HG03565 (cell line): ENCODE measurements around the gene LAMA3.

ENCODE experiments used
- ATAC-seq: cut with Tn5 transposase; IDR thresholded peaks from one replicate; pipeline ENCODE4 v1.9.1; 2021; ENCODE audit warnings: mild to moderate bottlenecking, moderate library complexity; ENCODE audit not compliant: unreplicated experiment

Gene LAMA3

GRCh38 chr18:23868136-23868785 is 179.0 kb downstream of the LAMA3 start:
- ATAC-seq, result no peak

GRCh38 chr18:23870676-23871380 is 181.6 kb downstream of the LAMA3 start:
- ATAC-seq, result no peak

DNA sequence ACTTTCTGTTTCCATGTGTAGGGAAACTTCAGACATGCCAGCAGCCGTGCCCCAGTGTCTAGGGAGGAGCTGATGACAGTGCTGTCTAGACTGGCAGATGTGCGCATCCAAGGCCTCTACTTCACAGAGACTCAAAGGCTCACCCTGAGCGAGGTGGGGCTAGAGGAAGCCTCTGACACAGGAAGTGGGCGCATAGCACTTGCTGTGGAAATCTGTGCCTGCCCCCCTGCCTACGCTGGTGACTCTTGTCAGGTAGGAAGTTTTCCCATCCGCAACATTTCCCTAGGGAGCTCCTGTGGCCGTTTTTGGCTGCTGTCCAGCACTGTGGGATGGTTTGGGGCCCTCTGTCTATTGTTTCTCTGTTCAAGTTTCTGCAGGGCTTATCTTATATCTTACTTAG is 182.2 kb downstream of the LAMA3 start:
- no peak for ATAC-seq

DNA sequence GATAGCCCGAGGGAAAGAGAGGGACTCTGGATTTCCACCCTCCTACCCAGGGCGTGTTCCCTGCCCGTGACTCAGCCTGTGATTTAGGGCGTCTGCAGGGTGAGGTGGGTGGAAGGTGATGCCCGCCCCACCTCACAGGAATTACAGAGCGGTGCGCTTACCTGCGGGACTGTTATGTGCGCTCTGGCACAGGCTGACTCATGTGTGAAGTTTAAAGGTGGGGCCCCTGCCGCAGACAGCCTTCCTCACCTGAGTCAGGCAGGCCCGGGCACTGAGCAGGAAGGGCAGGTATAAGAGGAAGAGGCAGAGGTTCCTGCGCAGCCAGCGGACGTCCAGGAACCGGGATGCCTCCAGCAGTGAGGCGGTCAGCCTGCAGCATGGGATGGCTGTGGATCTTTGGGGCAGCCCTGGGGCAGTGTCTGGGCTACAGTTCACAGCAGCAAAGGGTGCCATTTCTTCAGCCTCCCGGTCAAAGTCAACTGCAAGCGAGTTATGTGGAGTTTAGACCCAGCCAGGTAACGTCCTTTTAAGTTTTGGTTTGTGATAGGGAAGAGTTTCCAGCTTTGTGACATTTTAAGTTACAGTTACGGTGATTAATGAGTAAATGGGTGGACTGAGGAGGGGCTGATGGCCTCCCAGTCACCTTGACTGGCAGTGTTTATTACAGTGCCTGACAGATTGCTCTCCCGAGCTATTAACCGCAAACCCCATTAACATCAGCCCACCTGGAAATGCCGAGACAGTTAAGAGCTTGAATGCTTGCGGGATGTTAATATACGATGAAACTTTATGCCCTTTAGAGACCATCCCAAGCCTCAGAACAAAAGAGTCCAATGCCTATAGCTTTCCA is 183.7 kb downstream of the LAMA3 start:
- no peak for ATAC-seq

DNA sequence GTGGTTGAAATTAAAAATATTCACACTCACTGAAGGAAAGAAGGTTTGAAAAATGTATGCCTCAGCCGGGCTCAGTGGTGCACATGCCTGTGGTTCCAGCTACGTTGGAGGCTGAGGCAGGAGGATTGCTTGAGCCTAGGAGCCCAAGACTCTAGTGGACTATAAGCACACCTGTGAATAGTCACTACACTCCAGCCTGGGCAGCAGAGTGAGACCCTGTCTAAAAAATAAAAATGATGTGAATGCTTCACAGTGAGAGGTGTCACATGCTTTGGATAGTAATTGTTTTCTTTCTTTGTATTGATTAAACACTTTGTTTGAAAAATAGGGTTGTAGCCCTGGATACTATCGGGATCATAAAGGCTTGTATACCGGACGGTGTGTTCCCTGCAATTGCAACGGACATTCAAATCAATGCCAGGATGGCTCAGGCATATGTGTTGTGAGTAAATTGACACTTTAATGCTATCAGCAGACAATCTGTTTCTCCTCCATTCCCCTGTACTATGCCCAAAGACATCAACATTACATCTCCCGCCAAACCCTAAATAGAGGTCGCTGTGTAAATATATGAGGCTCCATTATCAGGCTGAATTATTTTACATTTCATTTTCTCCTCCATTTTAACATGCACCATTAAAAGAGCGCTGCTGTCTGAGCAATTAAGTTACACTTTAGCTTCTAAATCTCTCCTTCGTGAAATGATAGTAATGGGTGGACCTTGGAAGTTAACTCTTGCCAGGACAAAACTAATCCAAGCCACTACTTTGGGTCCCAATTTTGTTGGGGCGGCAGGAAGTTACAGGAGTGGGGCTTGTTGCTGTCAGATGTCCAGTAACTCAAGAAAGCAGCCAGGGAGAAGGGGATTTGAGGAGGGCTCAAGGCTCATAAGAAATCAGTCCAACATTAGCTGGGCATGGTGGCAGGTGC is 187.0 kb downstream of the LAMA3 start:
- ATAC-seq, result no peak

DNA sequence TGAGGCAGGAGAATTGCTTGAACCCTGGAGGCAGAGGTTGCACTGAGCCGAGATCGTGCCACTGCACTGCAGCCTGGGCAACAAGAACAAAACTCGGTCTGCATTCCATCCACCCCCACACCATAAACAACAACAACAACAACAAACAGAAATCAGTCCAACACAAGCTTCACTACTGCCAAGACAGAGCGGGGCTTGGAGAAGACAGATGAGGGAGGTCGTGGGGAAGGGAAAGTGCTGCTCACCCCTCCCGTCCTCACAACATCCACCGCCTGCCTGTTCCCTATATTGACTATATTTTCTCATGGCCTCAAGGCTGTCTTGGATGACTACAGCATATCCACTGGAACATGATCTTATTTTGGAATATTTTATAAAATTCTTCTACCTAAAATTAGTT is 187.7 kb downstream of the LAMA3 start:
- ATAC-seq, result no peak

DNA sequence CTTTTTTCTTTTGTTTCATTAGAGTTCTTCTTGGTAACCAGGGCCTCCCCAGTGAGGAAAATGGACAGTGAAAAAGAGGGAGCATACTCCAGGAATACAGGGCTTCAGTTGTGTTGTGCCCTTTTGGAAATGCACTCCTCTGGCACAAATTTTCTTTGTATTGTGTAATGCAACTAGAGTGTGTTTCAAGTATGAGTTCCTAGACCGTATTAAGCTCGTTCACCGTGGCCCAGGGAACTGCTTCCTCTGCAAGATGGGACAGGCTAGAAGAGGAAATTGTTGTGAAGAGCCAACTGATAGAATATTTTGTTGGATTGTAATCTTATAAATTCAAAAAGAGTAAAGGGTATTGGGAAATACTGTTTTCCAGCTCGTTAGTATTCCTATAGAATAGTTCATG is 188.1 kb downstream of the LAMA3 start:
- no peak for ATAC-seq

GRCh38 chr18:23878336-23878900 is 189.2 kb downstream of the LAMA3 start:
- no peak for ATAC-seq

DNA sequence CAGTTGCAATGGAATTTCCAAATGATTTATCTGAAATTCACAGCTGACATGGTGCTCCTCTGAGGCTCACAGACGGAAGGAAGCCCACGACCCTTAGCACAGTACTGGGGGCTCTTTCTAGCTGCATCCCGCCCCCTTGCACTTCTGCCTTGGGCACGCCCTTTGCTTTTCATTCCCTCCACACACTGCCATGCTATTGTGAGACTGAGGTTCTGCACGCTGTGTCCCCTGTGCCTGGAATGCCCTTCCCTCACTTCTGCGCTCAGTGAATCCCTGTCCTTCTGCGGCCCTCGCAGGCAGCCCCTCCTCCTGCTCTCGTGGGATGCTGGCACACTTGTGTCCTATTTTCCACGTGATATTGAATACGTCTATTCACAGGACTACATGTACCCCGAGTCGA is 189.9 kb downstream of the LAMA3 start:
- ATAC-seq, result no peak

GRCh38 chr18:23879544-23879943 is 190.3 kb downstream of the LAMA3 start:
- no peak for ATAC-seq

DNA sequence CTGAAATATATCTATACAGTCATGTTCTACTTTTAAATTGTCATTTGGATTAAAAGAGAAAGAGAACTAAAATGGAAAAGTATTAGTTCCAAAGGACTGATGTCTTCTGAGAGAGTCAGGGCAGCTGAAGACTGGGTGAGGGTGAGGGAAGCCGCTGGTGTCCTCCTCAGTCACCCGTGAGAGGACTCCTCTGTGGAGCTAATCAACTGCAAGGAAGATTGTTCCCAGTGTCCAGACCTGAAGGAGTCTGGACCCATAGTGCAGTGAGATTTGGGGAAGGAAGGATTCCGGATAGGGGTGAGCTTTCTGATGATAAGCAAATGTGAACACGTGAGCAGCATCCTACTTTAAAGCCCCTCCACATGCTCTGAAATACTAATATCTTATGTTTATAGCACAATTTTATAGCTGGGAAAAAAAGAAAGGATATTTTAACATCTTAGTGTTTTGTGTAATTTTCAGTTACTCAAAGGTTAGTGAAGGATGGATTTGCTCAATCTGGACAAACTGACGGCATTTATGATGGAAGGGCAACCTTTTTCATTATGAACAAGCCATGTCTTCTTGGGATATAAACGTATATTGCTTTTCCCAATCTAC is 190.8 kb downstream of the LAMA3 start:
- ATAC-seq, result no peak

- no peak for ATAC-seq
Measured at GRCh38 chr18:23880931-23881617, 191.8 kb downstream of the LAMA3 start.

- no peak for ATAC-seq
Measured at GRCh38 chr18:23881778-23882177, 192.5 kb downstream of the LAMA3 start.

GRCh38 chr18:23882616-23883276 is 193.5 kb downstream of the LAMA3 start:
- ATAC-seq, result no peak

DNA sequence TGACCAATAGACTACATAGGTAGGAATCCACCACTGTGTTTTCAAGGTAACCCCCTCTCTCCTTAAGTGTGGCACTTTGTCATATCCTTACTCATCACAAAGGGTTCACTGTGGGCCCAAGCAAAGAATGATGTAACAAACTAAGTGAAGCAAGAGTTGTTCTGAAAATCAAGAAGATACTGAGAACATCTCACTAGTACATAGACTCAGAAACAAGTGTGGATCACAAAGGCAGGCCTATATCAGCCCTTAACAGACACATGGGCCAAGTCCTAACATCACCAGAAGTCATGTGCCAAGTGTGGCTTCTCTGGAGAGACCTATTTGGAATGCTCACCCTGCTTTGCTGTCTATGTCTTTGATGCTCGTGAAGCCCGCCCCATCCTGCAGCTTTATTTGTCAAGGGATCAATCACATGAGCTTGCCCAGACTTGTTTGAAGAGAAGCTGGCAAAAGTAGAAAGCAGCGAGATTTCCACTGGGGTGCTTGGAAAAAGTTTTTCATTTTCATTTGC is 194.1 kb downstream of the LAMA3 start:
- no peak for ATAC-seq

DNA sequence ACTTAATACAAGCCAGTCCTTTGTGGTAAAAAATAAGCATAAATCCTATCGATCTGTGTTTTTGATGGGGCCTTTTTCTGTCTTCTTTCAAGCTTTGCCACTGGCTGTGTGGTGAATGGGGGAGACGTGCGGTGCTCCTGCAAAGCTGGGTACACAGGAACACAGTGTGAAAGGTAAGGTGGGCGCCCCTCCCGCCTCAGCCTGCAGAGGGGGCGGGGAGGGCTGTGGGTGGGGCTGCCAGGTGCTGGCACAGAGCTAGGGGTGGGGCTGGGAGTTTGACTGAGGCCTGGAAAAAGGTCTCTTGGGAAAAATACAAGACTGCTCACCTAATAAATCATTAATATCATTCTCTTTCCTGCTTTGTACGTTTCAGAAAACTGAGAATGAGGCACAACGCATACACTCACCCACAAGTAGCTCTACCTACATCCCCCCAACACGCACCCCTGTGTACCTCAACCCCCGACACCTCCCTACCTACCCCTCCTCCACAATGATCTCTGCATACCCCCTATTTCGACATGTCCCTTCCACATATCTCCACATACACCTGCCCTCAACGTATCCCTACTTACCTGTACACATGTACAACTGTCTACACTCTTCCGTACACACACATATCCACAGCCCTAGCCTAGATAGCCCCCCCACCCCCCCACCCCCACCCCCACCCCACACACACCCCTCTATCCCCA is 195.6 kb downstream of the LAMA3 start:
- ATAC-seq, result no peak

DNA sequence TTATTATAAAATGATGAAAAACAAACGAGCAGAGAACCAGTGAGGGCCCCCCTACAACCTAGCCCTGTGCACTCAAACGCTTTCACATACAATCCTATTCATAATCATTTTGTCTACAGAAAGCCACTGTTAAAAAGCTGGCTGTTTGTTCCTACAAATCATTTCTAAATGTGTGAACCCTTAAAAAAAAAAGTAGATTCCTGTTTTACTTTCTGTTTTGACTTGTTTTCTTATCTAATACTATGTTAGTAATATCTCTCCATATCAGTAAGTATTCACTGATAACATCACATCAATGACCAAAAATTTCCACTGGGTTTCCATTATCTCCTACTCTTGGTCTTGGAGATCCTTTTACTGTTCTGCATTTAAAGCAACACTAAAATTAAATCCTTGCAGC is 196.5 kb downstream of the LAMA3 start:
- ATAC-seq, result no peak

DNA sequence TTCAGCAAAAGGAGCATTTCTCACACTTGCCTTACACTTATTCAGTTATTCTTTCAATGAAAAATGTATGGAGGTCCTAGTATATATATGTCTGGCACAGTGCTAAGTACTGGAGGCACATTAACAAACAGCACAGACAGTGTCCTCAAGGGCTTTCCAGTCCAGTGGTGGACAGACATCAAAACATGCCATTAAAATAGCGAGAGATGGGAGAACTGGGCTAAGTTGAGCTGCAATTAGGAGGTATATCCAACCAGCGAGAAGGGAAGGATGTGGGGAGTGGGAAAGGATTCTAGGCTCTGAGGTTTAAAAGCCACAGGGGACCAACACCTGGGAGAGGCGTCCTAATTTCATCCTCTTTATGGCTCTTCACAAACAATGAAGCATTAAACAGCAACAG is 197.8 kb downstream of the LAMA3 start:
- ATAC-seq, result no peak
